HG03565 (cell line): ENCODE measurements around the gene HOXC13.

ENCODE experiments used
- ATAC-seq: cut with Tn5 transposase; IDR thresholded peaks from one replicate; pipeline ENCODE4 v1.9.1; 2021; ENCODE audit warnings: mild to moderate bottlenecking, moderate library complexity; ENCODE audit not compliant: unreplicated experiment

Gene HOXC13

GRCh38 chr12:53953831-53954693 lies 15.4 kb downstream of the HOXC13 start:
- ATAC-seq, result no peak

GRCh38 chr12:53954694-53955035 lies 16.0 kb downstream of the HOXC13 start, which contains the start of gene HOXC12:
HOXC12 (plus strand) TSS chr12:53954903; CDS start chr12:53954930, 27 bp downstream.
- no peak for ATAC-seq

GRCh38 chr12:53955036-53955775 lies 16.6 kb downstream of the HOXC13 start:
- no peak for ATAC-seq

- ATAC-seq, result no peak
Observed at GRCh38 chr12:53955776-53956250, 17.2 kb downstream of the HOXC13 start.

- ATAC-seq, result no peak
Observed at GRCh38 chr12:53956251-53956887, 17.7 kb downstream of the HOXC13 start.

- no peak for ATAC-seq
Observed at GRCh38 chr12:53956914-53957536, 18.4 kb downstream of the HOXC13 start.

GRCh38 chr12:53958128-53958527 lies 19.5 kb downstream of the HOXC13 start:
- no peak for ATAC-seq

GRCh38 chr12:53959314-53959713 lies 20.7 kb downstream of the HOXC13 start:
- no peak for ATAC-seq

GRCh38 chr12:53960187-53961024 lies 21.8 kb downstream of the HOXC13 start:
- no peak for ATAC-seq

- no peak for ATAC-seq
Observed at GRCh38 chr12:53961025-53961761, 22.6 kb downstream of the HOXC13 start.

- ATAC-seq, result no peak
Observed at GRCh38 chr12:53963005-53963404, 24.4 kb downstream of the HOXC13 start.

- no peak for ATAC-seq
Observed at GRCh38 chr12:53963434-53964314, 25.0 kb downstream of the HOXC13 start.

- no peak for ATAC-seq
Observed at GRCh38 chr12:53964315-53964713, 25.7 kb downstream of the HOXC13 start.

GRCh38 chr12:53965281-53966084 lies 26.9 kb downstream of the HOXC13 start:
- ATAC-seq, result no peak

GRCh38 chr12:53966085-53966384 lies 27.4 kb downstream of the HOXC13 start:
- ATAC-seq, result no peak

- no peak for ATAC-seq
Observed at GRCh38 chr12:53966385-53967133, 27.9 kb downstream of the HOXC13 start.

GRCh38 chr12:53967421-53967925 lies 28.8 kb downstream of the HOXC13 start:
- ATAC-seq, result no peak
